ENCODE results near the gene TGFB1. TPM values are rescaled to one million over a fixed set of nuclear protein-coding genes. Genes with fewer than 3 reads are reported as not detected.
A peak's percentile ranks its signal among the peaks of the same experiment; 100 is the strongest.

TGFB1 gene
- total RNA-seq, 1 donor from 2014 or later, result 3.4 TPM

GRCh38 chr19:41367848-41368301 is 14.2 kb upstream of the TGFB1 start:
- no peaks in the 10 kb centered on the region for H3K9me3 Mint-ChIP-seq
- H3K4me1 Mint-ChIP-seq (ENCODE audit: unreplicated experiment), result peaks cover 8% of the 10 kb centered on the region
- no peak overlapping the region for H3K4me3 Mint-ChIP-seq
- peaks cover 3% of the 10 kb centered on the region for H3K36me3 Mint-ChIP-seq
- TF ChIP-seq, protein P1, sequence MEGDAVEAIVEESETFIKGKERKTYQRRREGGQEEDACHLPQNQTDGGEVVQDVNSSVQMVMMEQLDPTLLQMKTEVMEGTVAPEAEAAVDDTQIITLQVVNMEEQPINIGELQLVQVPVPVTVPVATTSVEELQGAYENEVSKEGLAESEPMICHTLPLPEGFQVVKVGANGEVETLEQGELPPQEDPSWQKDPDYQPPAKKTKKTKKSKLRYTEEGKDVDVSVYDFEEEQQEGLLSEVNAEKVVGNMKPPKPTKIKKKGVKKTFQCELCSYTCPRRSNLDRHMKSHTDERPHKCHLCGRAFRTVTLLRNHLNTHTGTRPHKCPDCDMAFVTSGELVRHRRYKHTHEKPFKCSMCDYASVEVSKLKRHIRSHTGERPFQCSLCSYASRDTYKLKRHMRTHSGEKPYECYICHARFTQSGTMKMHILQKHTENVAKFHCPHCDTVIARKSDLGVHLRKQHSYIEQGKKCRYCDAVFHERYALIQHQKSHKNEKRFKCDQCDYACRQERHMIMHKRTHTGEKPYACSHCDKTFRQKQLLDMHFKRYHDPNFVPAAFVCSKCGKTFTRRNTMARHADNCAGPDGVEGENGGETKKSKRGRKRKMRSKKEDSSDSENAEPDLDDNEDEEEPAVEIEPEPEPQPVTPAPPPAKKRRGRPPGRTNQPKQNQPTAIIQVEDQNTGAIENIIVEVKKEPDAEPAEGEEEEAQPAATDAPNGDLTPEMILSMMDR (conservative IDR thresholded peaks at IDR 0.05), result no peak
- H3K27ac Mint-ChIP-seq, result no peak overlapping the region
- no peak for DNase-seq (ENCODE audit: extremely low spot score, unreplicated experiment)
- H3K27me3 Mint-ChIP-seq, result no peaks in the 10 kb centered on the region

DNA sequence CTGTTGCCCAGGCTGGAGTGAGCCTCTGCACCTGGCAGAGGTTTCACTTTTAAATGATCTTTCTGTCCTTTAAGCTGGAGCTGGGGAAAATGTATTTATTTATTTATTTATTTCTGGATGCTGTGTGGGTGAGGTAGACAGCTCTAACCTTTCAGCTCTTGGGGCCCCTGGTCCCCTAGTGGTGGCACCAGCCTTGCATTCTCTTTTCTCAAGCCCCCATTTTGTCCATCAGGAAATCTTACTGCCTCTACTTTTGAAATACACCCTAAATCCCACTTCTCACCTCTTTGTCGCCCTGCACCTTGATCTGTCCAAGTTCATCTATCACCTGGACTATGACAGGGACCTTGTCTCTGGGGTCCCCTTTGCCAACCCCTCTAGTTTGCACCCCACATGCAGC is 12.4 kb upstream of the TGFB1 start:
- TF ChIP-seq, protein P1 (conservative IDR thresholded peaks at IDR 0.05), result peak; percentile 60
- H3K9me3 Mint-ChIP-seq, result no peaks in the 10 kb centered on the region
- no peak for DNase-seq (ENCODE audit: extremely low spot score, unreplicated experiment)
- peak overlapping the region; percentile 67 for H3K4me3 Mint-ChIP-seq
- H3K4me1 Mint-ChIP-seq (ENCODE audit: unreplicated experiment), result peaks cover 14% of the 10 kb centered on the region
- peak overlapping the region; percentile 72 for H3K27ac Mint-ChIP-seq
- H3K36me3 Mint-ChIP-seq, result peaks cover 3% of the 10 kb centered on the region
- no peaks in the 10 kb centered on the region for H3K27me3 Mint-ChIP-seq

DNA sequence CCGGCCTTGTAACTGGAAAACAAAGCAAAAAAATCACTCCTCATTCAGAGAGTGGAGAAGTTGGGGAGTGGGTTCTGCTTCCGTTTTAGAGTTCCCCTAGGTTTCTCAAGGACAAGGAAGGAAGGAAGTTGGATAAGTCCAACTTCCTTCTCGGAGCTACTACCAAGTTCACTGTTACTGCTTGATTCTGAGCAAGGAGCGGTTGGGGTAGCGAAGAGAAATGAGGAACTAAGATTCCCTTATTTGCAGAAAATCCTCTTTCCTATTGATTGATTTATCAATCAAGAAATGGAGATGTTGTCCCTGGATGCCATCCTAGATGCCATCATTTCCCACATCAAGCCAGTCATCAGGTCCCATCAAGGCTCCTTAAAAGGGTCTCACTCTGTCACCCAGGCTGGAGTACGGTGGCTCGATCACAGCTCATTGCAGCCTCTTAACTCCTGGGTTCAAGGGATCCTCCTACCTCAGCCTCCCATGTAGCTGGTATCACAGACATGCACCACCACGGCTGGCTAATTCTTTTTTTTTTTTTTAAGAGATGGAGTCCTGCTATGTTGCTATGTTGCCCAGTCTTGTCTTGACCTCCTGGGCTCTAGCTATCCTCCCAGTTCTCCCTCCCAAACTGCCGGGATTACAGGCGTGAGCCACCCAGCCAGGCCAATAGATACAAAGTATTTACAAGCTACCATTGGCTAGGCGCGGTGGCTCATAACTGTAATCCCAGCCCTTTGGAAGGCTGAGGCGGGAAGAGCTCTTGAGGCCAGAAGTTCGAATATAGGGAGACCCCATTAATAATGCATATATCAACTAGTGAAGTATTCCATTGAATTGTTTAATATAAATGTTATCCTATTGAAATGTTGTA is 11.0 kb upstream of the TGFB1 start:
- Mint-ChIP-seq H3K4me1 (ENCODE audit: unreplicated experiment) (peaks cover 14% of the 10 kb centered on the region), H3K9me3 (no peaks in the 10 kb centered on the region), H3K27me3 (no peaks in the 10 kb centered on the region), H3K4me3 (peak overlapping the region; percentile 96), H3K36me3 (peaks cover 3% of the 10 kb centered on the region), H3K27ac (peak overlapping the region; percentile 100)
- TF ChIP-seq, protein P1 (conservative IDR thresholded peaks at IDR 0.05), result no peak
- DNase-seq (ENCODE audit: extremely low spot score, unreplicated experiment), result no peak

- H3K4me1 Mint-ChIP-seq (ENCODE audit: unreplicated experiment), result peaks cover 14% of the 10 kb centered on the region
- DNase-seq (ENCODE audit: extremely low spot score, unreplicated experiment), result peak; percentile 97
- H3K27me3 Mint-ChIP-seq, result no peaks in the 10 kb centered on the region
- TF ChIP-seq, protein P1 (conservative IDR thresholded peaks at IDR 0.05), result no peak
- H3K36me3 Mint-ChIP-seq, result peaks cover 3% of the 10 kb centered on the region
- H3K9me3 Mint-ChIP-seq, result no peaks in the 10 kb centered on the region
- peak within 1 kb of the TSS; percentile 100 for H3K27ac Mint-ChIP-seq
- H3K4me3 Mint-ChIP-seq, result peak within 1 kb of the TSS; percentile 96
Observed at GRCh38 chr19:41363753-41364523, 10.2 kb upstream of the TGFB1 start, which contains the start of gene B9D2. TSS of gene B9D2 (minus strand) at chr19:41364149. CDS start at chr19:41363519, 630 bp downstream.

DNA sequence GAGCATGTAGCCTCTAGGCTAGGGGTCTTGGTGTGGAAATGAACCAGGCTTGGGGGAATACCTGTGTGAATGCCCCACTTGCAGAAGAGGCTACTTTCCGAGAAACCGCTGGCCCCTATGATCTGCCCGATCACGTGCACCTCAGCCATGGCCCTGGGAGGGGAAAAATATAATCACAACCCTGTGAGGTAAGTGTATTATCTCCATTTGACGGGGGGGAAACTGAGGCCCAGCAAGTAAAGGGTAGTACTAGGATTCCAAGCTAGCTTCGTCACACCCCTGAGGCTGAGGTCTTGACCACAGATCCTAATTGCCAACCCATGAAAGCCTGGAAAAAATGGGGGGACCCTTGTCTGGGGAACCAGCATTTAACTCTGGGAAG is 9.6 kb upstream of the TGFB1 start:
- peaks cover 3% of the 10 kb centered on the region for H3K36me3 Mint-ChIP-seq
- peaks cover 14% of the 10 kb centered on the region for H3K4me1 Mint-ChIP-seq (ENCODE audit: unreplicated experiment)
- no peak for DNase-seq (ENCODE audit: extremely low spot score, unreplicated experiment)
- TF ChIP-seq, protein P1 (conservative IDR thresholded peaks at IDR 0.05), result no peak
- H3K9me3 Mint-ChIP-seq, result no peaks in the 10 kb centered on the region
- H3K27ac Mint-ChIP-seq, result peak overlapping the region; percentile 100
- no peaks in the 10 kb centered on the region for H3K27me3 Mint-ChIP-seq
- H3K4me3 Mint-ChIP-seq, result peak overlapping the region; percentile 96

Data from type B pancreatic cell (in vitro differentiated cells).